Glomerular endothelial cell (primary cell): ENCODE measurements around the gene DOK3. TPM values are rescaled to one million over a fixed set of nuclear protein-coding genes. Genes with fewer than 3 reads are reported as not detected.

Source experiments
- DNase-seq: peaks from one replicate; pipeline ENCODE4 v3.0.0-alpha.2; 2011; ENCODE audit warnings: low read depth, low spot score; ENCODE audit errors: extremely low read depth
- total RNA-seq: library from RNA; depleted of rRNA; stranded (reverse); fragments of >200 nt; gene quantifications from 2 replicates; pipeline ENCODE4 v1.2.3, GENCODE V29; 2015

Gene DOK3
- total RNA-seq, 1 donor from 2014 or later: 15.6 TPM

DNA sequence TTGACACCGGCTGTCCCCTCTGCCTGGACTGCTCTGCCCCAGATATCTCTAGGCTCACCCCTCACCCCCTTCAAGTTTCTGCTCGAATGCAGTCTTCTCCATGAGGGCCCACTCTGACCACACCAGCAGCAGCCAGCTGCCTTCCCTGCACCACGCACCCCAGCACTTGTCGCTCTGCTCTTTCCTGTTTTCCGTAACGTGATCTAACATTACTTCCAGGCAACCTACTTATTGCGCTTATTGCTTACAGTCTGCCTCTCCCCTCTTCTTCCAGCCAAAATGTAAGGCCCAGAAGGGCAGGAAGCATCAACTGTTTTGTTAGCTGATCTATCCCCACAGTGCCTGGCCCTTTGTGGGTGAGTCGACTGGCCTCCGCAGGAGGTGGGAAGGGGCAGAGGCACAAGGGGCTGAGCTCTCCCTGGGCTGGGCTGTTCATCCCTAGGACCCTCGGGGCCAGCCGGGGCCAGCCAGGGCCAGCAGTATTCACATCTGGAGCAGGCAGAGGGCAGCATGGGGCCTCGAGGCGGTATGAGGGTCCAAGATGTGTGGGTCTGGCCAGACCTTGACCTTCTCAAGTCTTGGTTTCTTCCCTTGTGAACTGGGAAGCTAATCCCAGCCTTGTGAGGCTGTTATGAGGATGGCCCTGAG, 24.6 kb downstream of the DOK3 start:
- DNase-seq: no peak

DNA sequence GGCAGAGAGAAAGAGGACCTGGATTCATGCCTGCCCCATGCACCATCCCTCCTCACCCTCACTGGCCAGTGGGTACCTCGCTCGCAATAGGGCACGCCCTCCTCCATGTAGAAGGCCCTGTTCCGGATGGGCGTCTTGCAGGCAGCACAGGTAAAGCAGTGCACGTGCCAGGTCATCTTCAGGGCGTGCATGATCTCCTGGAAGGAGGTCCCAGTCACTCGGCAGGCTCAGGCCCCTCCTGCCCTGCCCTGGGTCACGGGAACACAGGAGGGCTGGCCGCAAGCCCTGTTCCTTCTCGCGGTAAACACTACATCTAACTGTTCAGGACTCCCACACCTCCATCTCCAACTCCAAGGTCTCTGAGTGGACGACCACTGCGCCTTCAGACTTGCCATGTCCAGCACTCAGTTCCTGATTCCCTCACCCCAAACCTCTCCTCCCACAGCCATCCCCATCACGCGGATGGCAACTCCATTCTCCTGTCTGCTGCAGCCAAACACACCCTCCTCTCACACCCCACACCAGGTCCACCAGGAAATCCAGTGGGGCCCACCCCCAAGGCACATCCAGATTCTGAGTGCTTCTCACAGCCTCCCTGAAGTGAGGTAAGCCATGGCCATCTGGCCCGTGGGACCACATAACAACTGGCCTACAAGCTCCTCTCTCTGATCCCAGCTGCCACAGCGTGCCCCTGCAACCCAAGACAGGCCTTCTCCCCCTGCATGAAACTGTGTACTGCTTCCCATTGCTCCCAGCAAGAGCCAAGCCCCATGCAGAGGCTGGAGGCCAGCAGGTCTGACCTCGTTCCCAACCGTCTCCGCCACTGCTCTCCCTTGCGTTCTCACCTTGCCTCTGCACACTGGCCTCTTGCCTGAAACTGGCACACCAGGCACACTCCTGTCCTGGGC, 25.4 kb downstream of the DOK3 start:
- DNase-seq: no peak

DNA sequence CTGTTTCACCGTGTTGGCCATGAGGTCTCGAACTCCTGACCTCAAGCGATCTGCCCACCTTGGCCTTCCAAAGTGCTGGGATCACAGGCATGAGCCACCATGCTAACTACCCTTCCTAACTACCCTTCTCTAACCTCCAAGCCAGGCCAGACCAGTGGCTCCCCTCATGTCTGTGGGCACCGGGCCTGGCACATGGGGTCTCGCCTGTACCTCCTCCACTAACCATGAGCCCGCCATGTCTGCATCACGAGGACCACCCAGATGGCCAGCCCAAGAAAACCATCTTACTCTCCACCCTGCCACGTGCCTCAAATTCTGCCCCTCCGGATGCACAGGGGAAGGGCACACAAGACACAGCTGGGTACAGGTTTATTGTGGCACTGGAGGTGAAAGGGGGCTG, 26.6 kb downstream of the DOK3 start:
- no peak for DNase-seq

DNA sequence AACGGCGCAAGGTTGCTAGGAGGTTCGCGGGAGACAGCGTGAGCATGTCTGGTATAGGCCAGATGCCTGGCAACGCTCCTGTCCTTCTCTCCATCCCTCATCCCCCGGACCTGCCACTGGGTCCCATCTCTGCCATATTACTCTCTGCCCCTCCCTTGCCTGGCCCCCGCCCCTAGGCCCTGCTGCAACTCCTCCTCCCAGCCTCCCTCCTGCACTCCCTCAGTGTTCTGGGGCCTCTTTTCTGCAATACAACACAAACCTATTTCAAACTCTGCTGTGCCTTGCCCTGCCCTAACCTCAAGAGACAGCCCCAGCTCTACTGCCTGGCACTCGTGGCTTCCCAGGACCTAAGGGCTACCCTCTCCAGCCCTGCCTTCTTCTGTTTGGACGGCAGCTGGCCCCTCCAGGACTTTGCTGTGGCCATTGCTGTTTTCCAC, 27.2 kb downstream of the DOK3 start:
- no peak for DNase-seq

DNA sequence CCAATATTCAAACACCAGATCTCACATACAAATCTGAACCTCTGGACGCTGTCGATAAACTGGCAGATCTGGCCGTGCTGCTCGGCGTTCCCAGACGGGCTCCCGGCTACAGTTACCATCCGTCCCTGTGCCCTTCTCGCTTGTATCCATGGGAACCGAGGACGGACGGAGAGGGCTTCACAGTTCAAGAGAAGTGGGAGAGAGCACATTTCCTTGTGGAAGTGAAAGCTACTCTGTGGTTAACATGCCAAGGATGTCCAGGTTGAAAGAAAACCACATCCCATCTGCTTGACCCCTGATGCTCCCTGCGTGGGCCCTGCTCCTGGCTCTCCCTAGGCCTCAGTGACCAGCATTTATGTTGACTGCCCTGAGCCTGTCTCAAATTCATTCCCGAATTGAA, 29.9 kb downstream of the DOK3 start:
- DNase-seq: no peak

DNA sequence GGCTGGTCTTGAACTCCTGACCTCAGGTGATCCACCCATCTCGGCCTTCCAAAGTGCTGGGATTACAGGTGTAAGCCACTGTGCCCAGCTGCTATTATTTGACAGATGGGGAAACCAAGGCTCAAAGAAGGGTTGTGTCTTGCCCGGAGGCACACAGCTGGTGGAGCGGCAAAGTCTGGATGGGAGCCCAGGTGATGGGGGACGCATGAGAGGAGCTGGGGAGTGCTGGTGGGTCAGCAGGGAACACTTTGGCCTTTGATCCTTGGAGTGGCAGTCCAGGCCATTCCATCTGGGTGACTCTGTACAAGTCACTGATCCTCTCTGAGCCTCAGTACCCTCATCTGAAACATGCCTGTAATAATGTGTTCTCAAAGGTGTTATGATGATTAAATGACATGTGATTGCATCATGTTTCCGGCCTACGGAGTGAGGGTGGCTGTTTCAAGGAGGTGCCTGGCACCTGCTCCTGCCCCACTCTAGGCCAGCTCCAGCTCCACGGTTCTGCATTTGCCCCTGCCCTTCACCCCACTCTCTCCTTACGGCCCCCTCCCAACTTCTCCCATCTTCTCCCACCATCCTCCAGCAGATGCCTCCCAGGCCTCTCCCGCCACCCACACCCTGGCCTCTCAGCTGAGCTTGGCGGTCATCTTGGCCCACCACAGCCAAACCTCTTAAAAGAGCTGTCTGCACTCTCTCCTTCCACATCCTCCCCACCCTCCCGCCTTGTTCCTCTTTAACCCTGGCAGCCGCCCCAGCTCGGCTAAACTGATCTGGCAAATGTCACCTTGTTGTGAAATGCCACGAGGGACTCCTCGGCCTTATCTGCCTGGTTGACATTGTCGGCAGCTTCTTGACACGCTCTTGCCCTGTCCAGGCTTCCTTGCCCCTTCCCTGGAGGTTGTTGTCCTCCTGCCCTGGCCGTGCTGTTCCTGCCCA, 30.6 kb downstream of the DOK3 start:
- DNase-seq: no peak

DNA sequence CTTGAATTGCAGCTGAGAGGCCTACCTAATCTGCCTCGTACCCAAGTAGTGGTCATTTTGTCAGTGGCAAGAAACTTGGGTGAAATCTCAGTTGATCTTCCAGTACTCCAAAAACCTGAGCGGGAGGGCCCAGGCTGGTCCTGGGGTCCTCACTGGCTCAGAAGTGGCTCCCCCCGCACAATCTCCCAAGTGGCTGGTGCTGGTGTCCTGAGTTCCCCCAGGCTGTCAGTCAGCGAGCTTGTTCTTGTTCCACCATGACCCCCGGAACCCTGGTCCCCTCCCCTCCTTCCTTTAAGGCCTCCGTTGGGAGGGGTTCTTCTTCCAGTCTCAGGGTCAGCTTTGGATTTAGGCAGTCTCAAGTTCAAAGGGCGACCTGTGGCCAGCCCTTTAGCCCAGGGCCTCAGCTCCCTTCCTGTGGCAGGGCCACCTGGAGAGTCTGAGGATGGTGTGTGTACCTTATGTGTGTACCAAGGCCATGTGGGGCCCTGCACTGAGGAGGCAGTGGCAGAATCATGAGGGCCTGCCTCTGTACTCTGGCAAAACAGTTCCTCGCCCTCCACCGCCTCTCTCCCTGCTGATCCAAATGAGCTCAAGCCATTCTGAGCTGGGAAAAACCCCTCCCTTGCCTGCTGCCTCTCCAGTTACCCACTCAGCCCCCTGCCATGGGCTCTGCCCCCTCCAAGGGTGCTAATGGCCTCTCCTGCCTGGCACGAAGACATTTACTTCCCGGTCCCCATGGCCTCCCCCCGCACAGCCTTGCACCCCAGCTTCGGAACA, 31.7 kb downstream of the DOK3 start:
- no peak for DNase-seq

DNA sequence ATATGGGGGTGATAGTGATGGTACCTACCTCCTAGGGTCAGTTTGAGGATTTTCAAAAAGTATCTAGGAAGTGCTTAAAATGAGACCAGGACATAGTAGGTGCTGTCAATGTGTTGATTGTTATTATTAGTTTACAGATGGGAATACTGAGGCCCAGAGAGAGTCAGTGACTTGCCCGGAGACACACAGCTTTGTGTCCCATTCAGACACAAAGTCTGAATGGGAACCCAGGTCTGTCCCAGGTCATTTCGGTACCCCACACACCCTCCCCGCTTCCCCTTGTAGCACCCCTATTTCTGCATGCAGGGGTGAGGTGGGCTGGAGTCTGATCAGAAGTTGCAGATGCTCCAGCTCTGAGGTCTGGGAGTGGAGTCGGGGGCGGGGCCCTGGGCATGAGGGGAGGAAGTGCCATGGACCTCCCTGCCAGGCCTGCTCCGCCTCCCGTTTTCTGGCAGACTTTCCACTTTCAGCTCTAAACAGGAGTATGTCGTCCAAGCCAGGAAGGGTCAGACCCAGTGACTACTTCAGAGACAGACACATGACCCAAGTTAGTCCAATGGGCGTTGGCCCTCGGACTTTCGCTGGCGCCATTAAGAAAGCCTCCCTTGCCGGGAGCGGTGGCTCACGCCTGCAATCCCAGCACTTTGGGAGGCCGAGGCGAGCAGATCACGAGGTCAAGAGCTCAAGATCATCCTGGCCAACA, 32.9 kb downstream of the DOK3 start:
- no peak for DNase-seq

DNA sequence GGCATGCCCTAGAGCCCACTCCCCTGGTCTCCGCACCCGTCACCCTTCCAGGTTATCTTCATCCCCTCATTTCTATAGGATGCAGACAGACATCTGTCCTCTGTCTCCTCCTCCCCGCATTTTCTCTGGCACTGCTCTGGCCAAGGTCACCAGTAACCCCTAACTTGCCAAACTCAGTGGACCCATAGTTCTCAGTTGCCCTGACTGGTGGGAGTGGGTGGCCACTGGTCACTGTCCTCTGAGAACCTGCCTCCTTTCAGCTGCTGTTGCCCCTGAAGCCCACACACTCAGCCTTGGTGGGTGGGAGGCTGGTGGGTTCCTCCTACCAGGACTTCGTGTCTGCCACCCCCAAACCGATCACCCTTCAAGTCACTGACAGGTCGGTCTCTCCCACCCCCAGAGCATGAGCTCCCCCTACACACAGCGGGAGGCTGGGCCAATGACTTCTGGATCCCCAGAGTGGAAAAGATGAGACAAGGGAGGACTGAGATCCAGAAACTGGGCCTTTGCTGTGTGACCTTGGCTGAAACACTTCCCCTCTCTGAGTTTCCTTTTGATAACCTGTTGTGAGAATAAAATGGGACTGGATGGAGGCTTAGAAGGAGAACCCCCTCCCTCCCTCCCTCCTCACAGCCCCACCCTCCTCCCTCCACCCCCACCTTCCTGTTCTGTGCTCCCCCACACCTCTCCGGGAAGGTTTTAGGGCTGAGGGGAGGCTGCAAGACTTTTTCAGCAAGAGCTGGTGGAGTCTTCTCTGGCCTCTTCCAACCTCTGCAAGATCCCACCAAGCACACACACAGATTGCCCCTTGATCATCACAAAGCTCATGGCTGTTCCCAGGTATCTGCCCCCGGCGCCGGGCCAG, 33.8 kb downstream of the DOK3 start:
- DNase-seq: no peak

DNA sequence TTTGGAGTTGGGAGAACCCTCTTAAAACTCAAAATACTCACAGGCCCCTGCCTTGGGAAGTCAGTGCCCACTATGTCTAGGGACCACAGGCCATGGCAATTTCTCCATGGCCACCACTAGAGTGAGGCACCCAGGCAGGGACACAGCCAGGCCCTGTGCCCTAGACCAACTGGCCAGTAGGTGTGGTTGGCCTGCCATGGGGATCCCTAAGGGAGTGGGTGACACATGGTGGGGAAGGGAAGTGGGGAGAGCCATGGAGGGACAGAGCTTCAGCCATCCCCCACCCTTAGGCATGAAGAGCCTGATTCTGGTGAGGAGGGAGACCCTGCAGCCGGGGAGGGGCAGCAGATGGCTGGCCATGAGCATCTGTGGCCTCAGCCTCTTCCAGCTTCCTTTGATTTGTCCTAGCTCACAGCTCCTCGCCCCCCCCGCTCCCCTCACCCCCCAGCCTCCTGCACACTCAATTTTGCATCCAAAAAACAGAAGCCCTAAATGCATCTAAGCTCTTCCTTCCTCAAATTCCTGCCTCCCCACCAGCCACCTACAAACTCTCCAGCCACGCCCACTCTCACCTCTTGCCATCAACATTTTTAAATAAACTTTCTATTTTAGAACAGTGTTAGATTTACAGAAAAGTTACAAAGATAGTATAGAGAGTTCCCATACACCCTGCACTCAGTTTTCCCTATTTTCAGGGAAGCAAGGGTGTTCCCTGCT, 34.6 kb downstream of the DOK3 start:
- DNase-seq: no peak

DNA sequence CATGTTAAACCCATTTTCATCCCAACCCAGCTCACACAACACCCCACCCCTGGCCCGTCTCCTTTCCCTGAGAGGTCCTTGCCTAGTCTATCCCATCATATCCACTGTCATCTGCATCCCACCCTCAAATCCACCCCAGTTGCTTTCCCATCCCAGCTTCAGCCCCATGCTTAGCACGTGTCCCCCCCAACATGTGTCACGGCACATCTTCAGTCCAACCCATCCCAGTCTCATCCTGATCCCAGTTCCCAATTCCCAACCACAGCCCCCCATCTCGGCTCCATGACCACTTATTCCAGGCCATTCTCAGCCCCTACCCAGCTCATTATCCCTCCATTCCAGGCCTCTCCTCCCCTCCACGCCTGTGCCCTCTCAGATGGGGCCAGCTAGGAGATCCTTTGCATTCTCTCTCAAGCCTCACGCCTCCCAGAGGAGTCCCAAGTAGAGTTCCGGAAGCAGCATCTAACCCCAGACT, 35.6 kb downstream of the DOK3 start:
- no peak for DNase-seq

DNA sequence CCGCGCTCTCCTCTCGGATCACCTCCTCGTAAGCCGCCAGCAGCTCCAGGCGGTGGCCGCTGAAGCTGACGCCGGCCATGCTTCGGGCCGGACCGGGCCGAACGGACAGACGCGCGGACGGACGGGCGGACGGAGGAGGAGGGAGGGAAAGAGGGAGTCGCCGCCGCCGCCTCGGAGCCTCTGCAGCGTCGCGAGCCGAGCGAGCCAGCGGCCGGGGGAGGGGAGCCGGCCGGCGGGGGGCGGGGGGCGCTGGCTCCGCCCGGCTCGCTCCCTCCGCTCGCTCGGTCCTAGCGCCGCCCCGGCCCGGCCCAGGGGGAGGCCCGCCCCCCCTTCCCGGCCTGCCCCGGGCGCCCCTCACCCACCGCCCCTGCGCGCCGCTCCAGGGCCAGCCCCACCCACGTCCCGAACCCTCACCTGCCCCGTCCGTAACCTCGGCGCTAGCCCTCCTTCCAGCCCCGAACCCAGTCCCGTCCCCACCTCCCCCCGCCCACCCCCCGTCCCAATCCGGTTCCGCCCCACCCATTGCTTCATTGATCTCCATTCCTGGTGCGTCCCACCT, 36.1 kb downstream of the DOK3 start, which contains the start of gene DBN1:
Gene DBN1 (minus strand): TSS at position 192 of the 559 bp plus-strand sequence. CDS start 113 bp downstream, at position 79.
- DNase-seq: no peak

DNA sequence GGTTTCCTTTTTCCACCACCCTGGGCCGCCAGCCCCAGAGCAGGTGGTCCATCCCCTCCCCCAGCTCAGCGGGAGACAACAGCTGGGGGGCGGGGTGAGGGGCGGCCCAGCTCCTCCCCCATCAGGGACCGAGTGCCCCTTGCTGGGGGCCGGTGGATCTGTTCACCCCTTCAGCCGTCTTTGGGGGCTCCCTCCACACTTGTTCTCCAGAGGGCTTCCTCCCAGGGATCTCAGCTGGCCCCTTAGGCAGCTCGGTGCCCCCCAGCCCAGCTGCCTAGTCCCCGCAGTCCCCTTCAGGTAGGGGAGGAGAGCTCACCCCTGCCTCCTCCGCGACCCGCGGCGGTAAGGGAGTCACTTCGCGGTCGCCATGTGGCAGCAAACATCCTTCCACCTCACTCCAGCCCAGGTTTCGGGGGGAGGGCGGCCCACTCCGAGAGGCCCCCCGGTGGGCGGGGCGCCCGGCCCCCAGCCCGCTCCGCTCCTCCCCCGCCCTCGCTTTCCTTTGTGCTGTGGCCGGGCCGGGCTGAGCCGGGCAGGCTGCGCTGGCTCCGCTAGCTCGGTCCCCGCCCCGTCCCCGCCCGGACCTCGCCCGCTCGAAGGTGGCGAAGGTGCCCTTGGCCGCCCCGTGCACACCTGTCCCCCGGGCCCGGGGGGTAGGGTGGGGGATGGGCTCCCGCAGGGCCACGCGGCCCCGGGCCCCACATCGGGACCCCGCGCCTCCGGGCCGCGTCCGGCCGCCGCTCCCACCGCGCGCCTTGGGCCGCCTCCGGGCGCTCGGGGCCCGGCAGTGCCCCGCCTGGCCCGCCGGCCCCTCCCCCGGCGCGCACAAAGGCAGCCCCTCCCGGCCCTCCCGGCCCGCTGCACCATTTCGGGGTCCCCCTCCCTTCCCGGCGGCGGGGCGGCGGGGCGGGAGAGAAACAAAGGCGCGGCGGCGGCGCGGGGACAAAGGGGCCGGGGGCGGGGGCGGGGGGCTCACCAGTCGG, 36.9 kb downstream of the DOK3 start:
- no peak for DNase-seq

DNA sequence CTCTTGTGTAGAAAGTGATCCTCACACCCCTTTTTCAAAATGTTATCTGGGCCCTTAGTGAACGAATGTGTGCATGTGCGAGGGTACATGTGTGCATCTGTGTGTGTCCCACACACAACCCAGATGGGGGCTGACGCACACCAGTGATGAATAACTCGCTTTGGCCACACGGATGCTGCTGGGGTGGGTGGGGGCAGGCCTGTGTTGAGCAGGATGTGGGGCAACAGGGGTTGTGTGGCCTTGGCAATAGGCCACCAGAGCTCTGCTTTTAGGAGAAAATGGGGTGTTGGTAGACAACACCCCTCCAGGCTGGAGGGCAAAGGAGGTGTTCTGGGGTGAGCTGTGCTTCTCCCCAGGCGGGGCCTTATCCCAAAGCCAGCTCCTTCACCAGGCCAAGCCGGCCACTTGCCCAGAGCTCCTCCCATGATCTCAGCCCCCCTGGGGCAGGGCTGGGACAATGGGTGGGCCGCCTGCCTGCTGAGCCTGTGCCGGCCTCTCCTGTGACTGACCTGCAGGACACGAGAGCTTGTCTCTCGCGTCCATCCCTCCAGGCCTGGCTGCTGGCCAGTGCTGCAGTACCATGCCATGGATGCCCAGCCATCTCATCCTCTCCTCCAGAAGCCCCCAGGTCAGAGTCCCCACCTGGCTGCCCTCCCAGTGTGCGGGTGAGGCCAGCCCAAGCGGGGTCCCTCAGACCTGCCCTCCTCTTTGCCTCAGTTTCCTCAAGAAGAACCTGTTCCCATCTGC, 37.8 kb downstream of the DOK3 start:
- DNase-seq: no peak

DNA sequence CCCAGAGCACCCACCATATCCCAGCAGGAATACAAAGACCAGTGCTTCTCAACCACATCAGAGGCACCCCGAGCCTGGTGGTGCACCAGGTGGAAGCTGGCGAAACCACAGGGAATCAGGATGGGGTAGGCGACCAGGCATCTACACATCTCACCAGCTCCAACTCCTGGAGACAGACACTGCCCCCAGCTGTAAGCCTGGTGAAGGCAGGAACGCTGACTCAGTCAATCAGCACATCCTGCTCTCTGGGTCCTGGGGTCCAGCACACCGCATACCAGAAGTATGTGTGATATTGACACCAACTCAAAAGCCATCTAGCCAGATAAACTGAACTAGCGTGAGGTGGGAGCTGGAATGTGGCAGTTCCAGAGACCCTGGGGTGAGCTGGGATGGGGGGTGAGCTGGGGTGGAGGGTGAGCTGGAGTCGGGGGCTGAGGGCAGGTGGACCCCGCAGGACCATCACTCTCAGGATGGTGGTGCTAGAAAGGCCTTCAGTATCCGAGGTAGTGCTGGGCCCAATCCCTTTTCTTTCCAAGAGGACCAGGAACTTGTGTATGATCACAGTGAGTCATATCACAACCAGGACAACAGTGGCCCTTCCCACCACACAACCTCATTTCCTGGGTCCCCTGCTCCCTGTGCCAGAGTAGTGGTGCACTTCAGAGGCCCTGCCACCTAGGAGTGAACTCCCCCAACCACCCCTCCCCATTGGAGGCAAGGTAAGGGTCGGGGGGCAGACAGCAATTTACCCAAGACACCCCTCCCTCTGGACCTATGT, 38.7 kb downstream of the DOK3 start:
- no peak for DNase-seq
